Muscle of leg (tissue), 11 donors: ENCODE measurements around the gene TOE1. TPM values are rescaled to one million over a fixed set of nuclear protein-coding genes. Genes with fewer than 3 reads are reported as not detected.

Experiments
- DNase-seq: peaks from one replicate; pipeline ENCODE4 v3.0.0; 2013
- H3K27ac ChIP-seq: one replicate; pipeline ENCODE4 v1.5.1; 2013; ENCODE audit warnings: mild to moderate bottlenecking, low read length, control low read depth
- H3K27me3 ChIP-seq: one replicate; pipeline ENCODE4 v1.6.1; 2013; ENCODE audit warnings: low read length; ENCODE audit not compliant: control insufficient read depth, insufficient read depth
- H3K36me3 ChIP-seq: one replicate; pipeline ENCODE4 v1.6.1; 2013; ENCODE audit warnings: low read length; ENCODE audit not compliant: control insufficient read depth, insufficient read depth
- H3K4me1 ChIP-seq: one replicate; pipeline ENCODE4 v1.6.1; 2013; ENCODE audit warnings: low read length; ENCODE audit not compliant: control insufficient read depth, insufficient read depth
- H3K4me3 ChIP-seq: one replicate; pipeline ENCODE4 v1.5.1; 2013; ENCODE audit warnings: low read length, control low read depth
- H3K9me3 ChIP-seq: replicated peaks from 2 replicates; pipeline ENCODE4 v1.6.1; 2013; ENCODE audit warnings: low read depth, low read length; ENCODE audit not compliant: control insufficient read depth
- WGBS: methylation state at CpG from one replicate; pipeline ENCODE4 v1.1.5; 2013; ENCODE audit warnings: missing lambda C conversion rate; ENCODE audit not compliant: insufficient coverage; 5-methylcytosine and 5-hydroxymethylcytosine counted together
- polyA plus RNA-seq, 8 donors: library from polyadenylated mRNA; unstranded; fragments of 120-200 nt; gene quantifications; one replicate each; pipeline versions ENCODE4 v1.2.1 to v1.2.3, GENCODE V29; 2013; ENCODE audit warnings: inconsistent platforms in 1 of 8, low replicate concordance in 1 of 8; ENCODE audit not compliant: insufficient read length in 8 of 8, insufficient read depth in 1 of 8
- total RNA-seq: library from RNA; stranded (reverse); fragments of 120-200 nt; gene quantifications from one replicate; pipeline ENCODE4 v1.2.4, GENCODE V29; 2013

Gene TOE1
- total and polyA plus RNA-seq, 9 donors = 6.8 to 9.9 (median 7.8) TPM

DNA sequence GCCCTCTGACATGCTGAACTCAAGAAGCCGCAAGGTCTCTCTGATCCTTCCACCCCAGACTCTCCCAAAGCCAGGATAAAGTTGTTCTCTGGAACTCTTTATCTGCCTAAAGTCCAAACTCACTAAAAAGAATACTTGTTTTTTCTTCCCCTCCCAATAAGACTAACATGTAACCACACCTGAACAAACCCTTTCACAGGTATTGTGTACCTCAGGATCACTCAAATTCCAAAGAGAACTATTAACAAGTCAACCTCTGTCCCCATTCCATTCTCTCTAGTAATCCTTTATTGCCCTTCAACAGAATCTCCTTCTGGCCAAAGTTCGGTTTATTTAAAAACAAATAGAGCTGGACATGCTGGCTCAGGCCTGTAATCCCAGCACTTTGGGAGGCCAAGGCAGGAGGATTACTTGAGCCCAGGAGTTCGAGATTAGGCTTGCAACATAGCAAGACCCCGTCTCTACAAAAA lies 4.1 kb upstream of the TOE1 start:
- H3K36me3 ChIP-seq = peaks cover 38% of the 10 kb centered on the region
- WGBS = 66% methylated on average over 3 of the region's 4 CpGs

DNA sequence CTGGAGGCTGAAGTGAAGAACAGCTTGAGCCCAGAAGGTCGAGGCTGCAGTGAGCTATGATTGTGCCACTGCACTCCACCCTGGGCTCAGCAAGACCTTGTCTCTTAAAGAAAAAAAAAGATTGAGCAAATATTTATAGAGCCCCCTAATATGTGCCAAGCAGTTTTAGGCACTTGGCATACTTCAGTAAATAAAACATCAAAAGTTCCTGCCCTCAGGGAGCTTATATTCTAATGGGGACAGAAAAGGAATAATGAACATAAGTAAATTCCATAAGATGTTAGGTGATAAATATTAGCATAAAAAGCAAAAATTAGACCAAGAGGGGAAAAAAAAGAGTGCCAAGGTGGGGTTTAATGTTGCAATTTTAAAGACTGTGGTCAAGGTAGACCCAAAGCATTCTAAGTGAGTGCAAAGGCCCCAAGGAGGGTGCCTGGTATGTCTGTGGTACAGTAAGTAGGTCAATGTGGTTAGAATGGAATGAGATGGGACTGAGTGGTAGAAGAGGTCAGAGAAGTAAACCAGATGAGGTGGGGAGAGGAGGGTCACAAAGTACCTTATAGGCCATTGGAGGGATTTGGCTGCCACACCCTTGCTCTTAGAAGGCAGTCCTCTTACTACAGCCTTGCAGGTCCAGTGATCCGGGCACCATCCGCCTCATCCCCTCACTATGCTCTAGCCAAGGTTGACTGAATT lies 2.2 kb upstream of the TOE1 start:
- no peaks in the 10 kb centered on the region for H3K27me3 ChIP-seq
- H3K27ac ChIP-seq = no peak overlapping the region
- no peak for DNase-seq
- H3K4me3 ChIP-seq = no peak overlapping the region
- WGBS = 96% methylated on average over 2 of the region's 3 CpGs
- no peaks in the 10 kb centered on the region for H3K9me3 ChIP-seq
- H3K36me3 ChIP-seq = peaks cover 37% of the 10 kb centered on the region
- H3K4me1 ChIP-seq = peaks cover 24% of the 10 kb centered on the region

More for the DNA sequence above, 4.1 kb upstream of the TOE1 start:
- Histone ChIP-seq H3K9me3 (no peaks in the 10 kb centered on the region), H3K27me3 (no peaks in the 10 kb centered on the region), H3K27ac (no peak overlapping the region), H3K4me1 (peaks cover 18% of the 10 kb centered on the region), H3K4me3 (no peak overlapping the region)
- DNase-seq = no peak

DNA sequence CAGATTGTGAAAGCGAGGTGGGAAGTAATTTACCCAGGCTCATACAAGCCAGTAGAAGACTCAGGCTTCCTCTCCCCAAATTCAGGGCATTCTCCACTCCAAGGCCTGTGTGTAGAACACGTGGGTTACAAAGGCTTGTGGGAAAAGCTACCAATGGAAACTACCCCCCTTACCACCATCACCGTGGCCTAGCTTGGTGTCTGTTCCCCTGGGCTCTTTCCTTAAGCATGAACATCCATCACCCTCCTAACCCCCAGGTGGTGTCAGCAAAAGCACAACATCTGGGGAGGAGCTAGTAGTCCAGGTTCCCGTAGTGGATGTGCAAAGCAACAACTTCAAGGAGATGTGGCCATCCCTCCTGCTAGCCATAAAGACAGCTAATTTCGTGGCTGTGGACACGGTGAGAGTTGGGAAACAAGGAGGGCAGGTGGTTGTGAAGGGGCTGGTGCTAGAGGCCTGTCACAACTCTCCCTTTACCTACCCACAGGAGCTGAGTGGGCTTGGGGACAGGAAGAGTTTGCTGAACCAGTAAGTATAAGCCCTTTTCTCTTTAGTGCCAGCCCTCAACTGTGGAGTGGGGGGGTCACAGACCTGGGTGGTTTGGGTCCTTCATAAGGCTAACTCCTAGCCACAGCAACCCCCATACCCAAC lies 971 bp downstream of the TOE1 start:
- DNase-seq = peak; percentile 24
- no CpG with 5 or more reads among the region's 6 CpGs for WGBS
- Histone ChIP-seq H3K27me3 (no peaks in the 10 kb centered on the region), H3K9me3 (no peaks in the 10 kb centered on the region), H3K36me3 (peaks cover 48% of the 10 kb centered on the region), H3K4me1 (peaks cover 18% of the 10 kb centered on the region), H3K27ac (peak overlapping the region; percentile 98), H3K4me3 (peak overlapping the region; percentile 79)

DNA sequence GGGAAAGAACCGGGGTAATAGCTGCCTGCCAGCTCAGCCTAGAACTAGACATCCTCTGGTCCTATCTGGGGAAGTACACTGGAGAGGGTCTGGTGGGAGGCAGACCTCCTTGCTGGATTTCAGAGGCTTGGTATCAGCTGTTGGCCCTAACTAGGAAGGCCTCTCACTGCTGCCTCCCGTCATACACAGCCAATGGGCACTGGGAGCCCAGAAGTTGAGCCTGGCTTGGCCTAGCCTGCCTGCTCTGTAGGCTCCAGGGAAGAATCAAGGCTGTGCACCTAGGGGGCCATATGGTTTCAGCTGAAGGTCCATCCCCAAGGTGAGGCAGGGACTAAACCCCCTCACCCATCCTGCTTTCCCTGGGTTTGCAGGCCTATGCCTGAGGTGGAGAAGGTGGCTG lies 4.5 kb downstream of the TOE1 start:
- 82% methylated on average over 2 of the region's 2 CpGs for WGBS
- Histone ChIP-seq H3K27me3 (no peaks in the 10 kb centered on the region), H3K9me3 (no peaks in the 10 kb centered on the region), H3K36me3 (peaks cover 50% of the 10 kb centered on the region), H3K4me1 (peaks cover 25% of the 10 kb centered on the region), H3K4me3 (no peak overlapping the region), H3K27ac (no peak overlapping the region)
- no peak for DNase-seq

DNA sequence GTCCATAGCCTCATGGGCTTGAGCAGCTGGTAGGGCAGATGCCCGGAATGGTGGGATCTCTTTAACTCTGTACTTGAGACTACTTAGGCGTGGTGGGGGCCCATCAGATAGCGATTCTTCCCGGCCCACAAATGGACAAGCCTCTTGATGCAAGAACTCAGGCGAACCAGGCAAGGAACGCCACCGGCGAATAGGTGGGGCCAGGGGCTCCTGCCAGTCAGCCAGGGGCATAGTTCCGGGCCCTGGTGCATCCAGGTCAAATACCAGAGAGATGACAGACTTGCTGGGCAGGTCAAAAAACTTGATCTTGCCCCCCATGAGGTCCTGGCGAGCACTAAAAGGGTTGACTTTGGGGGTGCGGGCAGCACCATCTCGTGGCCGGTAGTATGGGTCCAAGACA lies 5.0 kb downstream of the TOE1 start:
- H3K4me3 ChIP-seq = no peak overlapping the region
- peaks cover 25% of the 10 kb centered on the region for H3K4me1 ChIP-seq
- no peaks in the 10 kb centered on the region for H3K9me3 ChIP-seq
- WGBS = 96% methylated on average over 13 of the region's 13 CpGs
- no peak for DNase-seq
- peaks cover 50% of the 10 kb centered on the region for H3K36me3 ChIP-seq
- H3K27me3 ChIP-seq = no peaks in the 10 kb centered on the region
- H3K27ac ChIP-seq = no peak overlapping the region

DNA sequence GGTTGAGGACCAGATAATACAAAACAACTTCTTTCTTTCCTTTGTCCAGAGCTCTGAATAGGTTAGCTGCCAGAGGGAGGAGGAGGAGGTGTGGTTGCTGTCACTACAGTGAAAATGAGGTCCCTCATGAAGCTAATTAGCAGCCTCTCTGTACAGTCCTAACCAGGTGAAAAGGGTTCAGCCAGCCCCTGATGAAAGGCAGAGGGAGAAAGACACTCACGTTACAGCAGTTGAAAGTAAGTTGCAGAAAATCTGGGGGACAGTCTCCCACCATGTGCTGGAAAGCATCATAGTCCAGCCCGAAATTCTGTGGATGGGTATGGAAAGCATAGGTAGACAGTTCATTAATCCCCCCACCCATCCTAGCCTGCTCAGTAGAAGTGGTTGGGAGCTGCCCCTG lies 6.5 kb downstream of the TOE1 start:
- 80% methylated on average over 1 of the region's 2 CpGs for WGBS
- Histone ChIP-seq H3K4me1 (peaks cover 14% of the 10 kb centered on the region), H3K36me3 (peaks cover 43% of the 10 kb centered on the region), H3K27ac (no peak overlapping the region), H3K9me3 (no peaks in the 10 kb centered on the region), H3K4me3 (no peak overlapping the region), H3K27me3 (no peaks in the 10 kb centered on the region)
- DNase-seq = no peak

DNA sequence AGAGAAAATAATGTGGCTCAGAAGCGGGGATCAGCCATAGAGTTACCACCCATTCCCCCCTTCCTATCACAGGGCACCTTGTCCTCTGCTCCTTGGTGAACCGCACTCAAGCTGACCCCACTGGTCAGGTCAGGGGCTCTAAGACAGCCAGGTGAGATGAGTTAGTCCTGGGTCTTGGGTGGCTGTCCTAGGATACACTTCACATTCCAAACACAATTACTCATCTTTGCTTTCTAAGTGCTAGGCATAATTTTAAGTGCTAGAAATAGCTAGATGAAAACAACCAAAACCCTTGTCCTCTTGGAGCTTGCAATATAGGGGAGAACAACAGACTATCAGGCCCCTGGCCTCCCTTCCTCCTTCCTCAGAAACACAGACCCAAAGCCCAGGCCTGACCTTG lies 8.1 kb downstream of the TOE1 start:
- Histone ChIP-seq H3K27ac (peak overlapping the region; percentile 42), H3K27me3 (no peaks in the 10 kb centered on the region), H3K4me1 (peaks cover 14% of the 10 kb centered on the region), H3K36me3 (peaks cover 28% of the 10 kb centered on the region), H3K4me3 (no peak overlapping the region), H3K9me3 (no peaks in the 10 kb centered on the region)
- DNase-seq = no peak
- no CpG with 5 or more reads among the region's 2 CpGs for WGBS

DNA sequence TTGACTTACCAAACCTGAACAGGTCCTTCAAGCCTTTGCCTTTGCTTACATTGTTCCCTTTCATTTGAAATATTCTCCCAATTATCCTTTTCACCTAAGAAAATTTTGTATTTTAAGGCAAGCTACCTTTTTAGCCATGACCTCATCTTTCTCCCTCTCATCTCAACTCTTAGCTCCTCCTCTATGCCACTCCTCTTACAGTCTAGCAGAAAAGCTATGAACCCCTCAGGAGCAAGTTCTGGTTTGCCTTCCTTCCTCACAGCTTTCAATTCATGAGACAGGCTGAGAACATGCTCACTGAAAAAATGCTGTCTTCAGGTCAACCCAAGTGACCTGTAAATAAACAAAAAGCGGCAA lies 8.6 kb downstream of the TOE1 start:
- WGBS = no CpG with 5 or more reads among the region's 1 CpG
- Histone ChIP-seq H3K4me3 (no peak overlapping the region), H3K36me3 (peaks cover 23% of the 10 kb centered on the region), H3K4me1 (peaks cover 14% of the 10 kb centered on the region), H3K27me3 (no peaks in the 10 kb centered on the region), H3K9me3 (no peaks in the 10 kb centered on the region), H3K27ac (peak overlapping the region; percentile 42)
- DNase-seq = no peak

DNA sequence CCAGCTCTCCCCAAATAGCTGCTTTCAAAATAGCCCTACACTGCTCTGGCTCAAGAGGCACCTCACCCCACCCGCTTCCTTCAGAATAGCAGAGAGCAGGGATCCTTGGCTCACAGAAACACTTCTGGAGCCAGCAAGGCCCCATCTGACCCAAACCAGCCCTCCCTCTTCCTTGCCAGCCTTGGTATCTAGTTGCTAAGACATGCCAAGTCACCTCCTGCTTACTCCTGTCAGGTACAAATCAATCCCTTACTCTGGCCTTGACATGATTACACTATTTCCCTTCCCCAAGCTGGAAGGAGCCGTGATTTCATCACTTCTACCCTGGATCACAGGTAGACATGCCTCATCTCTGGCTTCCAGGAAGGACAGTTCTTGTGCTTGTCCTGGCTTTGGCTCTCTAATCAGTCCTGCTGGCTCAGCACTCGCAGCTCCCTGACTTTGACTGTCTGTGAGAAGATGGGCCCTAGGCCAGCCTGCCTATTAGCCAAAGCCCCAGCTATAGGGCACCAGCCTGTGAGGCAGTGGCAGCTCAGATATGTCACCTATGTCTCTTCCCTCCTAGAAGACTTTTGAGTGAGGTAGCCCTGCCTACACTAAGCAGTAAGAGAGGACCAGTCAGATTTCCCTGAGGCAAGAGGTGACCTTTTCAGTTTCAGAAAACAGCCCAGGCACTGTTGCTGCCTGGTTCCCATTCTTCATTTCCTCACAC lies 9.2 kb downstream of the TOE1 start:
- Histone ChIP-seq H3K9me3 (no peaks in the 10 kb centered on the region), H3K4me1 (peaks cover 14% of the 10 kb centered on the region), H3K27ac (peak overlapping the region; percentile 37), H3K27me3 (no peaks in the 10 kb centered on the region), H3K36me3 (peaks cover 17% of the 10 kb centered on the region), H3K4me3 (no peak overlapping the region)
- DNase-seq = peak; percentile 44
- WGBS = 66% methylated on average over 3 of the region's 3 CpGs

DNA sequence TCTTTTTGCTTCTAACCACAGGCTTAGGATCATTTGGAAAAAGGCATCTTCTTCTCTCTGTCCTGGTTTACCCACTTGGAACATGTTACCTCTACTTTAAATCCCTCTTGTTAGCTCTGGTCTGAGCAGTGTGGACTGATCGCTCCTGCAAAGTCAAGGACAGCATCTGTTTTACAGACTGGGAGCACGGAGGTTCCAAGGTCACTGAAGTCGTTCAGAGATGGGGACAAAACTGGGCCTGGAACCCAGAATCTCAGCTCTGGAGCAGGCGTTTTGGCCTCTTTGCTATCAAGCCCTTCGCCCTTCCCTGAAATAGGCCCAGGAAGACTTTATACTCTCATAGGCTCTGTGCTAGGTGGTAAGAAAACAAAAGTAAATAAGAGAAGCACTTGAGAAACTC lies 11.5 kb downstream of the TOE1 start:
- Histone ChIP-seq H3K9me3 (no peaks in the 10 kb centered on the region), H3K27me3 (no peaks in the 10 kb centered on the region), H3K36me3 (peaks cover 1% of the 10 kb centered on the region), H3K27ac (no peak overlapping the region), H3K4me1 (peaks cover 14% of the 10 kb centered on the region), H3K4me3 (no peak overlapping the region)
- no peak for DNase-seq
- WGBS = 83% methylated on average over 4 of the region's 5 CpGs
